NCI-H1417 (cell line): ENCODE measurements around the gene UNC5C.

ENCODE experiments used
- DNase-seq, 3 experiments: peaks; one replicate each; lab custom pipeline; 2025; lab: John Stamatoyannopoulos, UW

The UNC5C gene

DNA sequence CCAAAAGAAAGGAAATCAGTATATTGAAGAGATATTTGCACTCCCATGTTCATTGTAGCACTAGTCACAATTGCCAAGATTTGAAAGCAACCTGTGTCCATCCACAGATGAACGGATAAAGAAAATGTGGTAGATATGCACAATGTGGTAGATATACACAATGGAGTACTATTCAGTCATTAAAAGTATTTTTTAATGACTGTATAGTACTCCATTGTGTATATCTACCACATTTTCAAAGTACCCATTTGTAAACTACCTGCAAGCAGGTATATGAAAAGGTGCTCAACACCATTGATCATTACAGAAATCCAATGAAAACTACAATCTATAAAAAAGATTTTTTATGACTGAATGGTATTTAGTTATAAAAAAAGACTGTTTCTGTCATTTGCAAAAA is 200.4 kb downstream of the UNC5C start:
- DNase-seq: no peak

DNA sequence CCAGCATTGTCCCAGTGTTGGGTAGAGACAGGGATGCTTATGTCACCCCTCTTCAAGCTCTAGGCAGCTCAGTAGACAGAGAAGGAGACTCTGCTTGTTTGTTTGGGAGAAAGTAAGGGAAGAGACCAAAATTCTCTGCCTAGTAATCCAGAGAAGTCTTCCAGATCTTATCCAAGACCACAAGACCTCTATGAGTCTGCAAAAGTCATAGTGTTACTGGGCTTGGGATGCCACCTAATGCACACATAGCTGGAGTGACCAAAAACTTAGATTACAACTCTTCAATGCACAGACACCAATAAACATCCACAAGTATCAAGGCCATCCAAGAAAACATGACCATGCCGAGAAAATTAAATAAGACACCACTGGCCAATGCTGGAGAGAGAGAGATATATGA is 205.5 kb downstream of the UNC5C start:
- DNase-seq: no peak

DNA sequence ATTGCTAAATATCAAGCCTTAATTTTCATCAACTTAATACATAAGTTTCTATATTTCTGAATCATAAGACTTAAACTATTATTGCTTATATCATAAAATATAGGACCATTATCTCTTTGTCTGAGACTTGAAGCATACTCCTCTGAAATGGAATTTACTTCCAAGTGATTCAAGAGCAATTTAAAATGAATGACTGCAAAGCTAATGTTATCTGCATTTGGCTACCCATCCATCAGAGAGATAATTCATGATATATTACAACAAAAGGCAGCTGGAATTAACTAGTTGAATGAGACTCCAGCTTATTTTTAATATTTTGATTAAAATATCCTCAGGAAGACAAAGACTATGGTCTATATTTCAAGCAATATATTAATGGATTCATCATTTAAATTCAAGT is 208.6 kb downstream of the UNC5C start:
- no peak for DNase-seq

DNA sequence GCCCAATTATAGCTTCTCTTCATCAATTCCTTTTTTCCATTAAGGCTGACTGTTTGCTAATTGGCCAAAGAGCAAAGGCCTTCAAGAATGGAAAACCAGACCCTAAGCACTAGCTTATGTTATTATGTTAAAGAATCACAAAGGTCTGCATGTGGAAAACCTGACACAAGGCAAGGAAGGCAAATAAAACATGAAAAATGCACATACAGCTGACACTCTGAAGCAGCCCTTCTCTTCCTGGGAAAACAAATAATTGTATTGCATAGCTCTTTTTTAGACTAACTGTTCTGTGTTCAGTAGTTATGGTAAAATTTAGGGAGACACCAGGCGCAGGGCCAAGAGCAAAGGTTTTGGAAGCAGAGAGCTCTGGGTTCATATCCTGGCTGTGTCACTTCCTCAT is 223.1 kb downstream of the UNC5C start:
- peak in 1 of 3 experiments; percentile 5 for DNase-seq

DNA sequence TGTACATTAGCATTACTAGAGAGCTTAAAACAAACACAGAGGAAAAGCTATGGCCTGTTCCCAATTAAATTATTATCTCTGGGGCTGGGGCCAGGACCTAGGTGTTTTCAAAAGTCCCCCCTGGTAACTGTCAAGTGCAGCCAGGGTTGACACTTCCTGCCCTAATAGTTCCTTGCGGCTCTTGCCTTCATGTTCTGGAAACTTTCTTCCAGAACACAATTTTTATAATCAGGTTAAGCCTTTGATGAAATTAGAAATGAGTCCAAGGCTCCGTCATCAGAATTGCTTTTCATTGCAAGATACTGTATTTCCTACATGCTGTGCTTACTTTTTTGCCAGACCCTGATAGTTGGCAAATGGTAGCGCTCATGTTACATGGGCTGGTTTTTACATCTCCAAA is 229.6 kb downstream of the UNC5C start:
- no peak for DNase-seq

DNA sequence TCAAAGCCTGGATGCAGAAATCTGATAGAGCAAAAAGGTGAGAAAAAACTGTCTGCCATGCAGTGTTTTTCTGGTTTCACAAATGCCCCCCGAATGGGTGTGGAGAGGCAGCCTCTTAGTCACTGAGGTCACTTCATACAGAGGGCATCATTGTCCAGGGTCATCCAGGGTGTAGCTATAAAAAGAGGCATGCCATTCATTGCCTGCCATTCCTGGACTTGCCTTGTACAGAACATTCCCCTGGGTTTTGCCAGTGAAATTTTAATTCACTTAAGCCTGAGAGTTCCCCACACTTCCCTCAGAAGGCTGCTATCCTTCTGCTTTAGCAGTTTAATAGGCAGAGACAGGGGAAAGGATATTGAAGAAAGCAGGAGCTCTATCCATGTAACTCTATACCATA is 230.3 kb downstream of the UNC5C start:
- DNase-seq: no peak

DNA sequence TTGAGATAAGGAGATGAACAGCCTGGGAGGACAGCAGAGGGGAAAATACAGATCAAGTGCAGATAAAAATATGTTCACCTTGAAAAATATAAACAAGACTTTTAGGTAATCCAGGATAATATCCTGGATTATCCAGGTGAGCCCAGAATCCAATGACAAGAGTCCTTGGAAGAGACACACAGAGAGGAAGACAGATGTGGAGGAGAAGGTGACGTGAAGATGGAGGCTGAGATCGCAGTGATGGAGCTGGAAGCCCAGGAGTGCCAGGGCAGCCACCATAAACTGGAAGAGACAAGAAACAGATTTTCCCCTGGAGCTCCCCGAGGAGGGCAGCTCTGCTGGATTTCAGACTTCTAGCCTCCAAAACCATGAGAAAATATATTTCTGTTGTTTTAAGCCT is 230.7 kb downstream of the UNC5C start:
- DNase-seq: no peak

DNA sequence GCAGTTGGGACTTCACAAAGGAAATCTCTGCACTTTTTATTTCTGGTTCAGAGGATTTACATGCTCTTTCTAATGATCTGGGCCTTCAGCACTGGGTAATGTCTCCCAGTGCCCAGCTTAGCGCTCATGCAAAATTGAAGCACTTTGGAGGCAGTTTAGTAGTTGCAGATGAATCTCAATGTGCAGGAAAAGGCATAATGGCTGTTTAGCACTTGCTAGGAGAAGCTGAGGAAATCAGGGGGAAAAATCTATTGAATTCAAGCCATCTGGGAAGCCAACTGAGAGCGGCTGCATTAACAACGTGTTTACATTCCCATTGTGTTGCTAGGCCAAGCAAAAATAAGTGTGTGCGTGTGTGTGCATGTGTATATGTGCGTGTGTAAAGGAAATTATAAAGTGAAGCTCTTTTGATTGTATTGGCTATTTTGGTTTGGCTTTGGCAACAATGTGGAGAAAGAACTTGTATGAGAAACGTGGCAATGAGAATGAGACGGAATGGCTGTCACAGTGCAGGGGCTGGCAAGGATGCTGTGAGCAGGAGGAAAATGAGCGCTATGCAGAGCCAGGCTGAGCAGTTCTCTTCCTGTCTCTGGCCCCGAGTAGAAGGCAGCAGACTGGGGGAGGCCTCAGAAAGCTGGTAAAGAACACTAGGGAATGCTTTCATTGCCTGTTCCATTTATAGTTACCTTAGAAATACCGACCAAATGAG is 231.5 kb downstream of the UNC5C start:
- peak in 2 of 3 experiments; percentile 3 to 8 for DNase-seq

DNA sequence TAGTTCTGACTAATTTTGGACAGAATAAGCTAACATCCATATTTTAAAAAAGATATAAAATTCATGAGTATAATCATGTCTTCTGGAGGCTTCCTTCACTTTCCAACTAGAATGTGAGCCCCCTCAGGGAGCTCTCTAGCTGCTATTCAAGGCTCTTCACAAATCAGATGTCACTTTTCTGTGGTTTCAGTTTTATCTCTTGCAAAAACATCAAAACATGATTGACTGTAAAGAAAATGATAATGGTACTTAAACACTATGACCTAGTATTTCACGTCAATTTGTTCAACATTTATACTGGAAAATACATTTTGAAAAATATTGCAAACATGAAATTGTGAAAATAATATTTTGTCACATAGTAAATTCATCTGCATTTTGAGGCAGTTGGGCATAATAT is 234.2 kb downstream of the UNC5C start:
- DNase-seq: no peak

DNA sequence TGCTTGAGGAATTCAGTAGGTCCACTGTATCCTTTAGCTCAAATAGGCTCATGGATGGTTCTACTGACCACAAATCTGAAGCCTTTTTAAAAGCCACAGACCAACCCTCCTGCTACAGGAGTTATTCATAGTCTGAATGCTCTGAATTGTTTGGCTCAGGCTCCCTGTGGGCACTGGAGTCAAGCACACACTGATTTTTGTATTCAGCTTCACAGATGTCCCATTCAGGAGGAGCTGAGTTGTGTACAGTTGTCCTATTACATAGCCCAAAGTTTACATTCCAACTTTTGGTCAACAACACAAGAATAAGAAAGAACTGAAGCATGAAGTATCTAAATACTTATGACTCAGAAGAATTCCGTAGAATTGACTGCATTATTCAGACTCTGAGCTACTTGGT is 243.9 kb downstream of the UNC5C start:
- DNase-seq: no peak

DNA sequence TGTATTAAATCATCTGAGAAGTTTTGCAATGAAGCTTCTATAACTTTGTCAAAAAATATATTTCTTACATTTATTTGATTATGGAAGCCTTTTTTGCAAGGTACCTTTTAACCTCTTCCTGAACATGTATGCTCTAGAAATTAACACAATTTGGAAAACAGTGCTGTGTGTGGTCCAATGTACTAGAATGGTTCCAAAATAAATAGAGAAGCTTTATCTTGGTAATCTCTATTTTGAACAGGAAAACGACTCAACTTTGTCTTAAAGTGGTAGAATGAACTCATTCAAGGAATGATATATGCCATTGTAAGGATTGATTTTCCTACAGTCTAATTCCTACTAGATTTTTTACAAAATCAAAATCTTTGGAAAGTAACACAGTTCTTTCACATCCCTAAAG is 248.5 kb downstream of the UNC5C start:
- no peak for DNase-seq

DNA sequence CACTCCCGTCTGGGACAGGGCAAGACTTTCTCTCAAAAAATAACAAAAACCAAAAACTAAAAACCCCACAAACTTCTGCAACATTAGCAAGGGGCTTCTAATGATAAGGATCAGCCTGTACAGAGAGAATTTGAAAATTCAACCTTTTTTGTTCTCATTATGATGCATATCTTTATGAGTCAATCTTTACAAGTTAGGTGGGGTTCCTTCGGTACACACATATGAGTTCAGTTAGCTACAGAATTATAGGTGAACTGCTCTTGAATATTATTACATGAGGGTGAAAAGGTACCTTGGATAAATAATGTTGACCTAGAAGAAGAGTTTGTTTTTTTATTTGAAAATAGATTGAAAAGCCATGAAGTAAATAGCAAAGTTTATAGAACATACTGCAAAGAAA is 252.7 kb downstream of the UNC5C start:
- DNase-seq: no peak

DNA sequence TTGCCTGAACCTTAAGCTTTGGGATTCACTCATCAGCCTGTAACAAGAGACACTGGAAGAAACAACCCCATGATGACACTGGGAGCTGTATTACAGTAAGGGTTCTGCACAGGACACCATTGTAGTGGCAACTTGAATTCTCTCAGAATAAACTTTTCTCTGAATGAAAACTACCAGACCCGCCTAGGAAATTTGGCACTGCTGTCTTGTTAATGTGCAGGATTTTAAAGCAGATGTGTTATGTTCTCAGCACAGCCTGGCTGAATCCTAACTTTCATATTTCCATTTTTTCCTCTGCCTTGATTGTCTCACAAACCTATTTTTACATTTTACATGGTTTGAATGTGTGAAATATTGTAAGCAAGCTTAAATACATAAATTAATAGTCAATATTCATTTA is 253.6 kb downstream of the UNC5C start:
- no peak for DNase-seq

DNA sequence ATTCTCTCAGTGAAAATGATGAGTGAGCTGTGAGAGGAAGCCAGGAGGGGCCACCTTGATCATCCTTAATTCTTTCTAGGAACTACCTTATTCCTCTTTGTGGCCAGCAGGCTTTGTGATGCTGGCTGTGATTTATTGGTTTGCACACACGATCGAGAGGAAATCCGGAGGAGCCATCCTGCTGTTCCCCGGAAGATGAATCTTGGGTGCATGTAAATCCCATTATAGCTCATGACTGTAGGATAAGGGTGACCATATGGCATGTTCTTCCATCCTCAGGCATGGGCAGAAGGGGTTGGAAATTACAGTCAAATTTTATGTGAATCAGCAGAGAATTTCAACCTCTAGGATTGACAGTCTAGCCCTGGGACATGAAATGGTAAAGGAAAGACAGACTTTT is 254.5 kb downstream of the UNC5C start:
- DNase-seq: no peak

DNA sequence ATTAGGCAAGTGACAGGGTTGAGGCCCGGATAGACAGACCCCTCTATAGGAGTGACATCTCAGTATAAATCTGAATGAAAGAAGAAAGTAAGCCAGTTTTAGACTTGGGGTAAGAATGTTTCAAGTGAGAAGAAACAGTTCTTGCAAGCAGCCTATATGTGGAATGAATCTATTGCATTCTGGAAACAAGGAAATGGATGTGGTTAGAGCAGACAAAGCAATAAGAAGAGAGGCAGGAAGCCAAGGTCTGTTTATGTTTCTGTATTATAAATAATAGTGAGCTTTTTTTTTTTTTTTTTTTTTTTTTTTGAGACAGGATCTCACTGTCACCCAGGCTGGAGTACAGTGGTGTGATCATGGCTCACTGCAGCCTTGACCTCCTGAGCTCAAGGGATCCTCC is 255.8 kb downstream of the UNC5C start:
- no peak for DNase-seq

DNA sequence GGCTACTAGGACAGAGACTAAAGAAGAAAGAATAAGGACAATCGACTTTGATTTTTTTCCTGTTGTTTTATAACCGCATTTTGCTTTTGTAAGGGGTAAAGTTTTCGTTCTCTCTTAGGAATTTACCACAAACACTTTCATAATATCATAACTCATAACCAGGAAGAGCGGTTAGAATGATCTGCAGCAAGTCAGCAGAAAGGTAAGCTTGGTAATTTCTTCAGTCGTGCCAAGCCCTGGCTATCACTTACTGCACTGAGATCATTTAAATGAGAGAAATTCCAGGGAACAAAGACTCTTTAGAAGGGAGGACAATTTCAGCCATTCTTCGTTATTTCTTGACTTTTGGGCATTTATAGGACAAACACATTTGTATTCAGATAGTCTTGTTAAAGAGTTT is 258.1 kb downstream of the UNC5C start:
- no peak for DNase-seq

DNA sequence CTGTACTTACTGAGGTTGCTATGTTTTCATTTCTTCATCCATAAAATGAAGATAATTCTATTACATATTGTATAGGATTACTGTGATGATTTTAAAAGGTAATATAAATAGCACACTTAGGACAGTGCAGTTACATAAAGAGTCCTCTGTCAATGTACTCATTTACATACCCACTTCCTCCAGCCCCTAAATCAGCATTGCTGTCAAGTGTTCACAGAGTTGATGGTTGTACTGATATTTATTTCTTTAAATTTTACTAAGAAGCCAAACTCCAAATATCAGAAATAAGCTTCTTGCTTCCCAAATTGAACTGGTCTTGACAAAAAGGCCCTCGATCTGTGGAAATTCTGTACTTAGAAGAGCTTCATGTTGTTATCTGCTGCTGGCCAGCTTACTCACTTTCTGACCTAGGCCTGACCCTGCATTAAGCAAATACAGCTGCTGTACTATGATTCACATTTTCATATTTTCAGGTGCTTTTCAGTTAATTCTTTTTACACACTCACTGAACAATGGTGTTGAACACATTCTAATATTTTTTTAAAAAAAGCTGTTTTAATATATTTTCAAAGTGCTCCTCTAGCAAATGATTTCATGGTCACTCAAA is 259.6 kb downstream of the UNC5C start:
- DNase-seq: peak in 1 of 3 experiments; percentile 65

DNA sequence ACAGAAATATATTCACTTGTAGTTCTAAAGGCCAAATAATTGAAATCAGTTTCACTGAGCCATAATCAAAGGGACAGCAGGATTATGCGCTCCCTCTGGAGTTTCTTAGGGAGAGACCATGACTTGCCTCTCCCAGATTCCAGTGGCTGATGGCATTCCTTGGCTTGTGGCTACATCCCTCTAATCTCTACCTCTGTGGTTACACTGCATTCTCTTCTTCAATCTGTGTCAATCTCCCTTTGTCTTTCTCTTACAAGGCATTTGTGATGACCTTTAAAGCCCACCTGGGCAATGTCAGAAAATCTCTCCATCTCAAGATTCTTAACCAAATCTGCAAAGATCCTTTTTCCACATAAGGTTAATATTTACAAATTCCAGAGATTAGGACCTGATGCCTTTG is 260.2 kb downstream of the UNC5C start:
- DNase-seq: no peak

DNA sequence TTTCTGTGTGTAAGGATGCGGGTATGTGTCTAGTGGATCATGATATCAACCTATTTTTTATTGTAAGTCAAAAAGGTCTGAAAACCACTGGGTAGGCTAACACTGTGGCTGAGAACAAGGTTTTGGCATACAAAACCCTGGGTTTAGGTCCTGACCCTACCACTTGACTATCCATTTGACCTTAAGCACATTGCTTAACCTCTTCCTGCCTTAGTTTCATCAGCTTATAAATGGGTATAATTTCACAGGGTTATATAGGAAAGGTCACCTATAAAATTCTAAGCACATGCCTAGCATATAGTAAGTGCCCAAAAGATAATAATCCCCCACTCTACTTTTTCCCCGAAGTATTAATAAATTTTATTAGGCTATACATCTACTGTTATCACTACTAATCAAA is 263.0 kb downstream of the UNC5C start:
- DNase-seq: no peak

DNA sequence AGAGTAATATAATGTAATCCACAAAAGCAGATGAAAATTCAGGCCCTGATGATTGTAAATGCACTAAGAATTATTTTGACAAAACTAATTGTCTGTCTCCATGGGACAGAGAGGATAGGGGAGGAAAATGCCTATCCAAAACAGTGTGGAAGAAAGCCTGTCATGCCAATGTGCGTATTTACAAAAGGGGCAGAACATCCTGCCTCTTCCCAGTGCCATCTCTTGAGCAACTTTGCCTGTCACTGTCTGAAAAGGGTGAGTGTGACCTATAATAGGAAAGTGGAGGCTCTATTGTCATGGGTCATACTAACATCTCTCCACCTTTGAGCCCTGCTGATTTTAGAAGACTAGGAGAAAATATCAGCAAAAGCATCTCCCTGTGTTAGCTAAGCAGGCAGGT is 264.1 kb downstream of the UNC5C start:
- no peak for DNase-seq

DNA sequence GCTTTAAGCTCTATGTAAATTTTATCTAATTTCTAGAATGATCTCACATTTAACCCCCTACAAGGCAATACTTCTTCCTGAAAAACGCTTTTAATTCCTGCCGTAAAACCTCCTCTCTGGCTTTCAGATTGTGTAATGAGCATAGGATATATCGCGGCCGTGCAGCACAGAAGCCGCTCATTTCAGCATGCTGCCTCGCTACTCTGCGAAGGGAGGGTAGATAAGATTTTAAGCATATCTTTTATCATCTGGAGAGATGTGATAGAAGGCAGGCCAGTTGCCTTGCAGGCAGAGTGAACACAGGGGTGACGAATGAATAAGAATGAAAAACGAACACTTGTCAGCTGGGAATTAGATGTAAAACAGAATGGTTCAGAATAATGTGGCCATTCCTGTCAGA is 265.5 kb downstream of the UNC5C start:
- DNase-seq: no peak

DNA sequence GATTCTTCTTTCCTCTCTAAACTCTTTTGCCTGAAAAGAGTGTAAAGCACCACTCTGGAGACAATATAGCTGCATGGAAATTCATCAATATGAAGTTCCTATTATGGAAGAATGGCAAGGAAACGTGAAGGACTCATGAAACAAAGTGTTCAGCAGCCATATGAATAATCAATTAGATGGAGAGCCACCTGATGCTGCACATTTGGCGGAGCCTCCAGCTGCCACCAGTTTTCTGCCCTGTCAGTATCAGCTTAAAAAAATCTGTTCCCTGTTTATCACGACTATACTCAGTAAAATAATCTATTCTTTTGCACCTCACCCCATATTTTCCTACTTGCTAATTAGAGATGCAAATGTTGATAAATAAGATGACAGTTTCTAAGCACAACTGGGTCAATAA is 276.0 kb downstream of the UNC5C start:
- DNase-seq: peak in 1 of 3 experiments; percentile 13

DNA sequence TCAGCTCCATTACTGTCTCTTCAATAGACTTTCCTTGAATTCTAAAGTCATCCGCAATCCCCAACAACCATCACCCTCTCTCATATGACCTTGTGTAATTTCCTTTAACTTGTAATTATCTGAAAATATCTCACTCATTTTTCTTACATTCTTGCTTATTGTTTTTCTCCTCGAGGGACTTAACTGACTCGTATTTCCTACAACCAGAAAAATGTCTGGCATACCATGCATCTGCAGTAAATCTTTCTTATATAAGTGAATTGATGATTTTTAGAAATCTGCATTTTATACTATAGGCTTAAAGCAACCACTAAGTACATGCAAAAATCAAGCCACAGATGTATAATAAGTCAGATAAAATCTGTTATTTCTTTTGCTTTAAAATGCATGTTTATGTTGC is 276.7 kb downstream of the UNC5C start:
- no peak for DNase-seq
